Measurements from ENCODE around the gene TTYH2. TPM values are rescaled to one million over a fixed set of nuclear protein-coding genes. Genes with fewer than 3 reads are reported as not detected.

The TTYH2 gene
- total RNA-seq, 3 donors from 2014 or later (not counting 1 experiment from before 2014, with no cell fraction given): 4.3 to 7.9 (median 4.8) TPM

- Histone ChIP-seq H3K9me3 (ENCODE audit: control insufficient read depth, insufficient read depth, low read length) (no peaks in the 10 kb centered on the region), H3K4me1 (ENCODE audit: control insufficient read depth, insufficient read depth, low read length) (peaks cover 44% of the 10 kb centered on the region), H3K27ac (ENCODE audit: low read length) (no peak overlapping the region), H3K36me3 (ENCODE audit: control insufficient read depth, insufficient read depth, low read length) (peaks cover 13% of the 10 kb centered on the region), H3K27me3 (ENCODE audit: control insufficient read depth, insufficient read depth, low read length) (peaks cover 4% of the 10 kb centered on the region), H3K4me3 (ENCODE audit: low read length) (no peak overlapping the region)
- ATAC-seq: no peak
- no peak for TF ChIP-seq CTCF (IDR thresholded peaks at IDR 0.05)
- DNase-seq: no peak
- peaks cover 13 to 17% of the 10 kb centered on the region in 2 donors for H3K27me3 Mint-ChIP-seq (ENCODE audit: low read depth in 2 of 2)
- no peak overlapping the region for H3K27ac Mint-ChIP-seq
- H3K4me1 Mint-ChIP-seq: peaks cover 32 to 44% of the 10 kb centered on the region in 2 donors
- H3K4me3 Mint-ChIP-seq: no peak overlapping the region
- H3K9me3 Mint-ChIP-seq: no peaks in the 10 kb centered on the region
- intact Hi-C loops (cut with micrococcal nuclease): loop anchor here (2.0 to 5.0 kb wide), 2 partner anchors 255 to 330 kb away; partner anchors contain the start of gene CD300LB
- H3K36me3 Mint-ChIP-seq: no peaks in the 10 kb centered on the region
- 84% methylated on average over 10 of the region's 10 CpGs for WGBS (ENCODE audit: insufficient coverage)
Observed at GRCh38 chr17:74201948-74202347, 11.4 kb upstream of the TTYH2 start.

- Histone ChIP-seq H3K4me3 (ENCODE audit: low read length) (no peak overlapping the region), H3K9me3 (ENCODE audit: control insufficient read depth, insufficient read depth, low read length) (no peaks in the 10 kb centered on the region), H3K36me3 (ENCODE audit: control insufficient read depth, insufficient read depth, low read length) (peaks cover 20% of the 10 kb centered on the region), H3K4me1 (ENCODE audit: control insufficient read depth, insufficient read depth, low read length) (peaks cover 46% of the 10 kb centered on the region), H3K27ac (ENCODE audit: low read length) (no peak overlapping the region), H3K27me3 (ENCODE audit: control insufficient read depth, insufficient read depth, low read length) (peaks cover 4% of the 10 kb centered on the region)
- ATAC-seq (no peak), DNase-seq (no peak)
- no peaks in the 10 kb centered on the region for H3K36me3 Mint-ChIP-seq
- peak overlapping the region; percentile 90 to 95 for H3K27ac Mint-ChIP-seq
- H3K4me3 Mint-ChIP-seq: peak overlapping the region; percentile 98
- H3K9me3 Mint-ChIP-seq: no peaks in the 10 kb centered on the region
- WGBS (ENCODE audit: insufficient coverage): 45% methylated on average over 15 of the region's 15 CpGs
- H3K4me1 Mint-ChIP-seq: peaks cover 32 to 47% of the 10 kb centered on the region in 2 donors
- no peak for TF ChIP-seq CTCF (IDR thresholded peaks at IDR 0.05)
- intact Hi-C loops (cut with micrococcal nuclease): loop anchor here (2.0 to 5.0 kb wide), 2 partner anchors 254 to 329 kb away; partner anchors contain the start of gene CD300LB
- peaks cover 13 to 14% of the 10 kb centered on the region in 2 donors for H3K27me3 Mint-ChIP-seq (ENCODE audit: low read depth in 2 of 2)
Observed at GRCh38 chr17:74202938-74203337, 10.4 kb upstream of the TTYH2 start.

GRCh38 chr17:74203439-74204240 is 9.7 kb upstream of the TTYH2 start, which contains the start of gene RPL38:
Gene RPL38, plus strand, starts transcription at chr17:74203678. Its CDS starts 278 bp downstream, at chr17:74203956.
- intact Hi-C loops (cut with micrococcal nuclease): loop anchor here (2.0 to 5.0 kb wide), 2 partner anchors 253 to 329 kb away; partner anchors contain the start of gene CD300LB
- DNase-seq: peak; percentile 93 to 98
- peaks cover 13 to 14% of the 10 kb centered on the region in 2 donors for H3K27me3 Mint-ChIP-seq (ENCODE audit: low read depth in 2 of 2)
- peak; percentile 88 for TF ChIP-seq CTCF (IDR thresholded peaks at IDR 0.05)
- under 1% methylated on average over 53 of the region's 53 CpGs for WGBS (ENCODE audit: insufficient coverage)
- Histone ChIP-seq H3K4me3 (ENCODE audit: low read length) (peak within 1 kb of the TSS; percentile 91), H3K4me1 (ENCODE audit: control insufficient read depth, insufficient read depth, low read length) (peaks cover 45% of the 10 kb centered on the region), H3K27ac (ENCODE audit: low read length) (peak within 1 kb of the TSS; percentile 75), H3K27me3 (ENCODE audit: control insufficient read depth, insufficient read depth, low read length) (peaks cover 4% of the 10 kb centered on the region), H3K36me3 (ENCODE audit: control insufficient read depth, insufficient read depth, low read length) (peaks cover 26% of the 10 kb centered on the region), H3K9me3 (ENCODE audit: control insufficient read depth, insufficient read depth, low read length) (no peaks in the 10 kb centered on the region)
- H3K9me3 Mint-ChIP-seq: no peaks in the 10 kb centered on the region
- H3K27ac Mint-ChIP-seq: peak within 1 kb of the TSS; percentile 90 to 95
- H3K4me1 Mint-ChIP-seq: peaks cover 32 to 46% of the 10 kb centered on the region in 2 donors
- ATAC-seq: peak; percentile 89 to 98 (median 94)
- peak within 1 kb of the TSS; percentile 98 for H3K4me3 Mint-ChIP-seq
- H3K36me3 Mint-ChIP-seq: no peaks in the 10 kb centered on the region

Measured in natural killer cell (primary cell).